K562 (cell line): ENCODE measurements around the gene ANO2.

Experiments used
- ARHGAP35 ChIP-seq: fragments of 450-650 bp; IDR thresholded peaks from 2 replicates; pipeline ENCODE4 v1.6.1; 2018; ENCODE audit not compliant: partially characterized antibody
- TF ChIP-seq, protein P1 (sequence below): fragments of 200-600 bp; sonication (generic); IDR thresholded peaks from one replicate; pipeline ENCODE4 v1.6.1; 2012; ENCODE audit warnings: mild to moderate bottlenecking, low read depth, low read length, inconsistent platforms
- TF ChIP-seq, protein P2 (sequence below), 3 experiments: IDR thresholded peaks in 2 of 3; conservative IDR thresholded peaks in 1 of 3; 2 replicates each; pipeline ENCODE4 v1.5.1; 2011 to 2012; ENCODE audit warnings: low read length in 3 of 3, mild to moderate bottlenecking in 3 of 3, control low read depth in 2 of 3, improper control_type of control experiment in 1 of 3, inconsistent platforms in 1 of 3, low read depth in 1 of 3, mixed read lengths in 1 of 3, moderate library complexity in 1 of 3; ENCODE audit not compliant: insufficient read depth in 2 of 3

DNA sequence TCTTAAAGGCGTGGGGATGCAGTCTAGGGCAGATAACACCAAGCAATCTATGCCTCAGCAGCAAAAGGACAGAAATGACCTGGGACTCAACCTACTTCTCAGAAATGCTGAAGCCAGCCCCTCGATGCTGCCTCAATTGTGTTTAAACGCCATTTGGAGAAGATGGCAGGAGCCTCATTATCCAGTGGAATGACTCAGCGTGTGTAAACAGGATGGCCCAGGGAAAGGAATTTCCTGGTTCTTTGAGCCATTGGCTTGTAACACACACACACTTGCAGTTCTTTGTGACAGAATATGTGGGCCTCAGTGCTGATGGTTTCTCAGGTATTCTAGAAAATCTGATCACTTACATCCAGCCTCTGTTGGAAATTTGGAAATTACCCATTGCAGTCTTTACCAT is 358.9 kb downstream of the ANO2 start:
- TF ChIP-seq, protein P1, sequence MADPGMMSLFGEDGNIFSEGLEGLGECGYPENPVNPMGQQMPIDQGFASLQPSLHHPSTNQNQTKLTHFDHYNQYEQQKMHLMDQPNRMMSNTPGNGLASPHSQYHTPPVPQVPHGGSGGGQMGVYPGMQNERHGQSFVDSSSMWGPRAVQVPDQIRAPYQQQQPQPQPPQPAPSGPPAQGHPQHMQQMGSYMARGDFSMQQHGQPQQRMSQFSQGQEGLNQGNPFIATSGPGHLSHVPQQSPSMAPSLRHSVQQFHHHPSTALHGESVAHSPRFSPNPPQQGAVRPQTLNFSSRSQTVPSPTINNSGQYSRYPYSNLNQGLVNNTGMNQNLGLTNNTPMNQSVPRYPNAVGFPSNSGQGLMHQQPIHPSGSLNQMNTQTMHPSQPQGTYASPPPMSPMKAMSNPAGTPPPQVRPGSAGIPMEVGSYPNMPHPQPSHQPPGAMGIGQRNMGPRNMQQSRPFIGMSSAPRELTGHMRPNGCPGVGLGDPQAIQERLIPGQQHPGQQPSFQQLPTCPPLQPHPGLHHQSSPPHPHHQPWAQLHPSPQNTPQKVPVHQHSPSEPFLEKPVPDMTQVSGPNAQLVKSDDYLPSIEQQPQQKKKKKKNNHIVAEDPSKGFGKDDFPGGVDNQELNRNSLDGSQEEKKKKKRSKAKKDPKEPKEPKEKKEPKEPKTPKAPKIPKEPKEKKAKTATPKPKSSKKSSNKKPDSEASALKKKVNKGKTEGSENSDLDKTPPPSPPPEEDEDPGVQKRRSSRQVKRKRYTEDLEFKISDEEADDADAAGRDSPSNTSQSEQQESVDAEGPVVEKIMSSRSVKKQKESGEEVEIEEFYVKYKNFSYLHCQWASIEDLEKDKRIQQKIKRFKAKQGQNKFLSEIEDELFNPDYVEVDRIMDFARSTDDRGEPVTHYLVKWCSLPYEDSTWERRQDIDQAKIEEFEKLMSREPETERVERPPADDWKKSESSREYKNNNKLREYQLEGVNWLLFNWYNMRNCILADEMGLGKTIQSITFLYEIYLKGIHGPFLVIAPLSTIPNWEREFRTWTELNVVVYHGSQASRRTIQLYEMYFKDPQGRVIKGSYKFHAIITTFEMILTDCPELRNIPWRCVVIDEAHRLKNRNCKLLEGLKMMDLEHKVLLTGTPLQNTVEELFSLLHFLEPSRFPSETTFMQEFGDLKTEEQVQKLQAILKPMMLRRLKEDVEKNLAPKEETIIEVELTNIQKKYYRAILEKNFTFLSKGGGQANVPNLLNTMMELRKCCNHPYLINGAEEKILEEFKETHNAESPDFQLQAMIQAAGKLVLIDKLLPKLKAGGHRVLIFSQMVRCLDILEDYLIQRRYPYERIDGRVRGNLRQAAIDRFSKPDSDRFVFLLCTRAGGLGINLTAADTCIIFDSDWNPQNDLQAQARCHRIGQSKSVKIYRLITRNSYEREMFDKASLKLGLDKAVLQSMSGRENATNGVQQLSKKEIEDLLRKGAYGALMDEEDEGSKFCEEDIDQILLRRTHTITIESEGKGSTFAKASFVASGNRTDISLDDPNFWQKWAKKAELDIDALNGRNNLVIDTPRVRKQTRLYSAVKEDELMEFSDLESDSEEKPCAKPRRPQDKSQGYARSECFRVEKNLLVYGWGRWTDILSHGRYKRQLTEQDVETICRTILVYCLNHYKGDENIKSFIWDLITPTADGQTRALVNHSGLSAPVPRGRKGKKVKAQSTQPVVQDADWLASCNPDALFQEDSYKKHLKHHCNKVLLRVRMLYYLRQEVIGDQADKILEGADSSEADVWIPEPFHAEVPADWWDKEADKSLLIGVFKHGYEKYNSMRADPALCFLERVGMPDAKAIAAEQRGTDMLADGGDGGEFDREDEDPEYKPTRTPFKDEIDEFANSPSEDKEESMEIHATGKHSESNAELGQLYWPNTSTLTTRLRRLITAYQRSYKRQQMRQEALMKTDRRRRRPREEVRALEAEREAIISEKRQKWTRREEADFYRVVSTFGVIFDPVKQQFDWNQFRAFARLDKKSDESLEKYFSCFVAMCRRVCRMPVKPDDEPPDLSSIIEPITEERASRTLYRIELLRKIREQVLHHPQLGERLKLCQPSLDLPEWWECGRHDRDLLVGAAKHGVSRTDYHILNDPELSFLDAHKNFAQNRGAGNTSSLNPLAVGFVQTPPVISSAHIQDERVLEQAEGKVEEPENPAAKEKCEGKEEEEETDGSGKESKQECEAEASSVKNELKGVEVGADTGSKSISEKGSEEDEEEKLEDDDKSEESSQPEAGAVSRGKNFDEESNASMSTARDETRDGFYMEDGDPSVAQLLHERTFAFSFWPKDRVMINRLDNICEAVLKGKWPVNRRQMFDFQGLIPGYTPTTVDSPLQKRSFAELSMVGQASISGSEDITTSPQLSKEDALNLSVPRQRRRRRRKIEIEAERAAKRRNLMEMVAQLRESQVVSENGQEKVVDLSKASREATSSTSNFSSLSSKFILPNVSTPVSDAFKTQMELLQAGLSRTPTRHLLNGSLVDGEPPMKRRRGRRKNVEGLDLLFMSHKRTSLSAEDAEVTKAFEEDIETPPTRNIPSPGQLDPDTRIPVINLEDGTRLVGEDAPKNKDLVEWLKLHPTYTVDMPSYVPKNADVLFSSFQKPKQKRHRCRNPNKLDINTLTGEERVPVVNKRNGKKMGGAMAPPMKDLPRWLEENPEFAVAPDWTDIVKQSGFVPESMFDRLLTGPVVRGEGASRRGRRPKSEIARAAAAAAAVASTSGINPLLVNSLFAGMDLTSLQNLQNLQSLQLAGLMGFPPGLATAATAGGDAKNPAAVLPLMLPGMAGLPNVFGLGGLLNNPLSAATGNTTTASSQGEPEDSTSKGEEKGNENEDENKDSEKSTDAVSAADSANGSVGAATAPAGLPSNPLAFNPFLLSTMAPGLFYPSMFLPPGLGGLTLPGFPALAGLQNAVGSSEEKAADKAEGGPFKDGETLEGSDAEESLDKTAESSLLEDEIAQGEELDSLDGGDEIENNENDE, result no peak
- TF ChIP-seq, protein P2, sequence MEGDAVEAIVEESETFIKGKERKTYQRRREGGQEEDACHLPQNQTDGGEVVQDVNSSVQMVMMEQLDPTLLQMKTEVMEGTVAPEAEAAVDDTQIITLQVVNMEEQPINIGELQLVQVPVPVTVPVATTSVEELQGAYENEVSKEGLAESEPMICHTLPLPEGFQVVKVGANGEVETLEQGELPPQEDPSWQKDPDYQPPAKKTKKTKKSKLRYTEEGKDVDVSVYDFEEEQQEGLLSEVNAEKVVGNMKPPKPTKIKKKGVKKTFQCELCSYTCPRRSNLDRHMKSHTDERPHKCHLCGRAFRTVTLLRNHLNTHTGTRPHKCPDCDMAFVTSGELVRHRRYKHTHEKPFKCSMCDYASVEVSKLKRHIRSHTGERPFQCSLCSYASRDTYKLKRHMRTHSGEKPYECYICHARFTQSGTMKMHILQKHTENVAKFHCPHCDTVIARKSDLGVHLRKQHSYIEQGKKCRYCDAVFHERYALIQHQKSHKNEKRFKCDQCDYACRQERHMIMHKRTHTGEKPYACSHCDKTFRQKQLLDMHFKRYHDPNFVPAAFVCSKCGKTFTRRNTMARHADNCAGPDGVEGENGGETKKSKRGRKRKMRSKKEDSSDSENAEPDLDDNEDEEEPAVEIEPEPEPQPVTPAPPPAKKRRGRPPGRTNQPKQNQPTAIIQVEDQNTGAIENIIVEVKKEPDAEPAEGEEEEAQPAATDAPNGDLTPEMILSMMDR (IDR thresholded peaks at IDR 0.05 in 2 of 3, conservative IDR thresholded peaks at IDR 0.05 in 1 of 3; ENCODE audit: insufficient read depth in 2 of 3, low read depth in 1 of 3, low read length in 3 of 3), result no peak
- no peak for TF ChIP-seq ARHGAP35
